Liver (tissue), 3 donors: Measurements from ENCODE around the gene INHBB.

Source experiments
- EGR1 ChIP-seq, 2 donors: IDR thresholded peaks; 2 replicates each; pipeline ENCODE4 v1.6.1; 2016 to 2018; ENCODE audit warnings: antibody characterized with exemption in 2 of 2, low read depth in 2 of 2
- FOXA1 ChIP-seq: IDR thresholded peaks from 2 replicates; pipeline ENCODE4 v1.6.1; 2016; ENCODE audit warnings: antibody characterized with exemption
- GABPA ChIP-seq, 2 donors: IDR thresholded peaks in 1 of 2; conservative IDR thresholded peaks in 1 of 2; 2 replicates each; pipeline ENCODE4 v1.6.1; 2016; ENCODE audit warnings: antibody characterized with exemption in 2 of 2, mild to moderate bottlenecking in 1 of 2, moderate library complexity in 1 of 2
- RAD21 ChIP-seq, 2 donors: IDR thresholded peaks; 2 replicates each; pipeline ENCODE4 v1.6.1; 2016; ENCODE audit warnings: antibody characterized with exemption in 2 of 2, mild to moderate bottlenecking in 2 of 2
- SP1 ChIP-seq: IDR thresholded peaks from 2 replicates; pipeline ENCODE4 v1.6.1; 2018; ENCODE audit warnings: antibody characterized with exemption, mild to moderate bottlenecking
- TAF1 ChIP-seq: conservative IDR thresholded peaks from 2 replicates; pipeline ENCODE4 v1.6.1; 2016; ENCODE audit warnings: antibody characterized with exemption, mild to moderate bottlenecking
- TF ChIP-seq, protein P1 (sequence below): fragments of 150-350 bp; IDR thresholded peaks from 2 replicates; pipeline ENCODE4 v1.5.1; 2017; ENCODE audit warnings: improper control_type of control experiment, low read depth, low read length; ENCODE audit not compliant: missing input control
- TF ChIP-seq, protein P2 (sequence below): IDR thresholded peaks from 2 replicates; pipeline ENCODE4 v1.6.1; 2016; ENCODE audit warnings: antibody characterized with exemption, mild to moderate bottlenecking
- donor health status: healthy.
- donor health status: healthy.

DNA sequence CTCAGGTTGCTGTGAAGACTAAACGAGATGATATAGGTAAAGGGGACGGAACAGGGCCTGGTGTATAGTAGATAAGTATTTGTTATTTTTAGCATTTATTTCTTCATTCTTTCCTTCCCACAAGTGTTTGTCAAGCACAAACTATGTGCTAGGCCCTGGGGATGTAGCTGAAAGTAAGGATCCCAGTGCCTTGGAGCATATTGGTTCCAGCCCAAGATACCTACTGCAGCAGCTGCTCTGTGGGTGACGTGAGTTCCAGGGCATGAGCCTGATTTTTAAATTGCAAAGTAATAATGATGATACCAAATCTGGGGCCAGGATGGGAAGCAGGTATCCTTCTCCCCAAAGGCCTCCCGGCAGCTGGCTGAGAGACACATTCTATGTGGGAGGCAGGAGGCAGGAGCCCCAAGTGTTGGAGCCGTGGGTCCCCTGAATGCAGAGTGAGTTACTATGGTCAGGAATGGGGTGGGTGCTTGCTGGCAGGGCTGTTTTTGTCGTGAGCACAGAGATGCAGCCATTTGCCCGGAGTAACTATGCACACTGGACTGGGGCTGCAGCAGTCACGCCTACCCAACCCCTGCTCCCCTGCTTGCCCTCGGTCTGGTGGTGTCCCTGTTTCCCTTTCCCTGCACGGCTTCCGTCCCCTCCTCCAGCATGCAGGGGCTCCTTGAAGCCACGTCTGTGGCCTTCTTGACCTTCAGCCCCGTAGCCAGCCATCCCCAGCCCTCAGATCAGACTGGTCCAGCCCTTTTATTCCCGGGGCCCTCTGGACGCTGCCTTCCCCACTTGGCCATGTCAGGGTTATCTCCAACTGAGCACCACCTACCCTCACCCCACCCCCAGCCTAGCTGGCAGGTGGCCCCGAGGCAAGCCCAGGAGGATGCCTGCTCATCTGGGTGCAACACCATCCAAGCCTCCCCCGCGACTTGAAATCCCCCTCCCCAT lies 52.4 kb downstream of the INHBB start:
- TF ChIP-seq, protein P1, sequence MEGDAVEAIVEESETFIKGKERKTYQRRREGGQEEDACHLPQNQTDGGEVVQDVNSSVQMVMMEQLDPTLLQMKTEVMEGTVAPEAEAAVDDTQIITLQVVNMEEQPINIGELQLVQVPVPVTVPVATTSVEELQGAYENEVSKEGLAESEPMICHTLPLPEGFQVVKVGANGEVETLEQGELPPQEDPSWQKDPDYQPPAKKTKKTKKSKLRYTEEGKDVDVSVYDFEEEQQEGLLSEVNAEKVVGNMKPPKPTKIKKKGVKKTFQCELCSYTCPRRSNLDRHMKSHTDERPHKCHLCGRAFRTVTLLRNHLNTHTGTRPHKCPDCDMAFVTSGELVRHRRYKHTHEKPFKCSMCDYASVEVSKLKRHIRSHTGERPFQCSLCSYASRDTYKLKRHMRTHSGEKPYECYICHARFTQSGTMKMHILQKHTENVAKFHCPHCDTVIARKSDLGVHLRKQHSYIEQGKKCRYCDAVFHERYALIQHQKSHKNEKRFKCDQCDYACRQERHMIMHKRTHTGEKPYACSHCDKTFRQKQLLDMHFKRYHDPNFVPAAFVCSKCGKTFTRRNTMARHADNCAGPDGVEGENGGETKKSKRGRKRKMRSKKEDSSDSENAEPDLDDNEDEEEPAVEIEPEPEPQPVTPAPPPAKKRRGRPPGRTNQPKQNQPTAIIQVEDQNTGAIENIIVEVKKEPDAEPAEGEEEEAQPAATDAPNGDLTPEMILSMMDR = no peak
- TF ChIP-seq SP1 (no peak), EGR1 (IDR thresholded peaks at IDR 0.05; ENCODE audit: low read depth in 2 of 2) (no peak), FOXA1 (no peak), RAD21 (IDR thresholded peaks at IDR 0.05) (no peak), TAF1 (no peak), GABPA (IDR thresholded peaks at IDR 0.05 in 1 of 2, conservative IDR thresholded peaks at IDR 0.05 in 1 of 2) (no peak)
- TF ChIP-seq, protein P2, sequence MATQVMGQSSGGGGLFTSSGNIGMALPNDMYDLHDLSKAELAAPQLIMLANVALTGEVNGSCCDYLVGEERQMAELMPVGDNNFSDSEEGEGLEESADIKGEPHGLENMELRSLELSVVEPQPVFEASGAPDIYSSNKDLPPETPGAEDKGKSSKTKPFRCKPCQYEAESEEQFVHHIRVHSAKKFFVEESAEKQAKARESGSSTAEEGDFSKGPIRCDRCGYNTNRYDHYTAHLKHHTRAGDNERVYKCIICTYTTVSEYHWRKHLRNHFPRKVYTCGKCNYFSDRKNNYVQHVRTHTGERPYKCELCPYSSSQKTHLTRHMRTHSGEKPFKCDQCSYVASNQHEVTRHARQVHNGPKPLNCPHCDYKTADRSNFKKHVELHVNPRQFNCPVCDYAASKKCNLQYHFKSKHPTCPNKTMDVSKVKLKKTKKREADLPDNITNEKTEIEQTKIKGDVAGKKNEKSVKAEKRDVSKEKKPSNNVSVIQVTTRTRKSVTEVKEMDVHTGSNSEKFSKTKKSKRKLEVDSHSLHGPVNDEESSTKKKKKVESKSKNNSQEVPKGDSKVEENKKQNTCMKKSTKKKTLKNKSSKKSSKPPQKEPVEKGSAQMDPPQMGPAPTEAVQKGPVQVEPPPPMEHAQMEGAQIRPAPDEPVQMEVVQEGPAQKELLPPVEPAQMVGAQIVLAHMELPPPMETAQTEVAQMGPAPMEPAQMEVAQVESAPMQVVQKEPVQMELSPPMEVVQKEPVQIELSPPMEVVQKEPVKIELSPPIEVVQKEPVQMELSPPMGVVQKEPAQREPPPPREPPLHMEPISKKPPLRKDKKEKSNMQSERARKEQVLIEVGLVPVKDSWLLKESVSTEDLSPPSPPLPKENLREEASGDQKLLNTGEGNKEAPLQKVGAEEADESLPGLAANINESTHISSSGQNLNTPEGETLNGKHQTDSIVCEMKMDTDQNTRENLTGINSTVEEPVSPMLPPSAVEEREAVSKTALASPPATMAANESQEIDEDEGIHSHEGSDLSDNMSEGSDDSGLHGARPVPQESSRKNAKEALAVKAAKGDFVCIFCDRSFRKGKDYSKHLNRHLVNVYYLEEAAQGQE = no peak
